Kidney (tissue), 14 donors: ENCODE measurements around the gene GLB1L2. TPM values are rescaled to one million over a fixed set of nuclear protein-coding genes. Genes with fewer than 3 reads are reported as not detected.

Experiments
- DNase-seq, 5 donors: peaks; one replicate each; pipeline ENCODE4 v3.0.0-alpha.2; 2013 to 2020
- FAIRE-seq: peaks from 2 replicates; lab custom pipeline; 2012; peaks lifted over from hg19 to GRCh38; lab: Jason Lieb, UNC
- H3K27ac ChIP-seq, 2 donors: one replicate each; pipeline ENCODE4 v1.7.0; 2013; ENCODE audit warnings: low read depth in 2 of 2, low read length in 2 of 2, inconsistent platforms in 1 of 2
- H3K27me3 ChIP-seq: one replicate; pipeline ENCODE4 v1.7.1; 2013; ENCODE audit warnings: low read length, inconsistent platforms; ENCODE audit not compliant: control insufficient read depth, insufficient read depth
- H3K36me3 ChIP-seq, 3 donors: one replicate each; pipeline versions ENCODE4 v1.7.0 to v1.7.1; 2013; ENCODE audit warnings: low read length in 3 of 3, control low read depth in 1 of 3, inconsistent platforms in 1 of 3; ENCODE audit not compliant: insufficient read depth in 3 of 3, control insufficient read depth in 2 of 3
- H3K4me1 ChIP-seq, 3 donors: one replicate each; pipeline versions ENCODE4 v1.7.0 to v1.7.1; 2013; ENCODE audit warnings: low read length in 3 of 3, inconsistent platforms in 1 of 3, low read depth in 1 of 3; ENCODE audit not compliant: control insufficient read depth in 2 of 3, insufficient read depth in 2 of 3
- H3K4me3 ChIP-seq, 3 donors: one replicate each; pipeline versions ENCODE4 v1.7.0 to v1.8.1; 2013; ENCODE audit warnings: low read length in 3 of 3, control low read depth in 1 of 3, inconsistent platforms in 1 of 3
- H3K9ac ChIP-seq, 3 donors: one replicate each; pipeline versions ENCODE4 v1.7.0 to v1.7.1; 2013; ENCODE audit warnings: low read length in 3 of 3, control low read depth in 1 of 3, inconsistent platforms in 1 of 3
- H3K9me3 ChIP-seq, 3 donors: one replicate each; pipeline versions ENCODE4 v1.7.0 to v1.7.1; 2013; ENCODE audit warnings: low read length in 3 of 3, control low read depth in 1 of 3, inconsistent platforms in 1 of 3; ENCODE audit not compliant: control insufficient read depth in 2 of 3, insufficient read depth in 1 of 3
- CTCF ChIP-seq: IDR thresholded peaks from 3 replicates; pipeline ENCODE4 v1.5.1; 2012; ENCODE audit warnings: mild to moderate bottlenecking, moderate library complexity, borderline replicate concordance; ENCODE audit not compliant: insufficient read depth; ENCODE audit errors: extremely low read depth
- intact Hi-C: fragments of 100-400 bp; cut with DNase I; formaldehyde crosslinking; loops from one replicate; pipeline ENCODE4 v1.11.1; 2022
- polyA plus RNA-seq: library from polyadenylated mRNA; stranded (reverse); fragments of 350-450 nt; fragmentation: Illumina TruSeq; extraction: RNeasy Lipid Tissue Mini Kit (QIAGEN cat#74804); gene quantifications from one replicate; pipeline ENCODE4 v1.2.3, GENCODE V29; 2014; ENCODE audit warnings: low read depth, low replicate concordance; ENCODE audit not compliant: insufficient read depth
- total RNA-seq: library from RNA; stranded (reverse); fragmentation: NEBNext Ultra II Directional; extraction: Animal tissue kit (Norgen Biotek cat#: 25700); gene quantifications from one replicate; pipeline ENCODE4 v1.2.1, GENCODE V29; 2021
- donor health status: control.
- donor health status: control.
- donor health status: control.
- donor health status: control.
- donor health status: control.
- donor health status: DM: yes; HTN: yes; CAD: no.
- donor health status: Normal renal cell carcinoma (clear cell type).

Gene GLB1L2
- total and polyA plus RNA-seq, 2 donors from 2014 or later: 10.0 to 26.1 TPM

DNA sequence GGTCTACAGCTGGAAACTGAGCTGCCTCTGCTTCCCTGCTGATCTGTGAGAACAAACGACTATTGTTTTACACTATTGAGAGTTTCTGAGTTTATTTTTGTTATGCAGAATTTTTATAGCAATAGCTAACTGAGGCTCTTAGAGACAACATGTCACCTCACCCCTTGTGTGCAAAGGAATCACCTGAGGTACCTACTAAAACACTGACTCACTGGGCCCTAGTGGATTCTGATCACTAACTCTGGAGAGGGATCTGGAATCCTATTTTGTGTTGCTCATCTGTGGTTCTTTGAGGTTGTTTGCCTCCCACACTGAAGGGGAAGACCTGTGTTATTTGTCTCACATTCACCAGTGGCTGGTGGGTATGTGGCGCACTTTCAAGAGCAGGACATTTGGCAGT lies 93.6 kb downstream of the GLB1L2 start:
- no peak for TF ChIP-seq CTCF
- H3K27ac ChIP-seq: no peak overlapping the region
- no peak for DNase-seq
- no peaks in the 10 kb centered on the region for H3K4me1 ChIP-seq
- FAIRE-seq: no peak
- no peaks in the 10 kb centered on the region for H3K27me3 ChIP-seq
- H3K4me3 ChIP-seq: no peak overlapping the region
- H3K9ac ChIP-seq: no peak overlapping the region
- intact Hi-C loops: no loop called here
- H3K36me3 ChIP-seq: no peaks in the 10 kb centered on the region
- H3K9me3 ChIP-seq: no peaks in the 10 kb centered on the region

Other genes with a start within 250 kb of the GLB1L2 start
- gene NCAPD3, start 108.0 kb upstream of the GLB1L2 start, total RNA-seq: 21.3 TPM
- gene NCAPD3, start 108.0 kb upstream of the GLB1L2 start, polyA plus RNA-seq: 3.7 TPM
- 34.6 TPM for gene VPS26B, start 107.3 kb upstream of the GLB1L2 start, total RNA-seq
- gene VPS26B, start 107.3 kb upstream of the GLB1L2 start, polyA plus RNA-seq: 20.5 TPM
- gene THYN1, start 78.6 kb upstream of the GLB1L2 start, total RNA-seq: 32.2 TPM
- gene THYN1, start 78.6 kb upstream of the GLB1L2 start, polyA plus RNA-seq: 74.0 TPM
- 28.1 TPM for gene ACAD8, start 78.4 kb upstream of the GLB1L2 start, total RNA-seq
- 42.1 TPM for gene ACAD8, start 78.4 kb upstream of the GLB1L2 start, polyA plus RNA-seq
- 0.06 TPM for gene GLB1L3, start 55.6 kb upstream of the GLB1L2 start, total RNA-seq
- gene GLB1L3, start 55.6 kb upstream of the GLB1L2 start, polyA plus RNA-seq: 0.17 TPM
- gene B3GAT1, start 80.3 kb downstream of the GLB1L2 start, total RNA-seq: 3.7 TPM
- gene B3GAT1, start 80.3 kb downstream of the GLB1L2 start, polyA plus RNA-seq: 0.82 TPM